Activated CD8-positive, alpha-beta memory T cell treated with anti-CD3 and anti-CD28 coated beads, Interleukin-2, amount 10 ng/mL, durations not matched to agents 7 days and 5 days (primary cell): ENCODE results near the gene C6orf141. TPM values are rescaled to one million over a fixed set of nuclear protein-coding genes. Genes with fewer than 3 reads are reported as not detected.
"Not testable (repeated sequence)": the region's sequence is repeated elsewhere in the genome, so short reads cannot be mapped to it uniquely, and the experiment has no call there.

Experiments used
- ATAC-seq: fragments of 150-1000 bp; cut with Tn5 transposase; one replicate; pipeline ENCODE4 v1.10.0; 2021; ENCODE audit warnings: moderate library complexity
- CTCF ChIA-PET: fragments of 350-600 bp; sonication (Branson Sonifier 250); formaldehyde crosslinking; loops from one replicate; lab custom pipeline; 2021; ENCODE audit warnings: antibody characterized with exemption; lab: Charles Lee
- DNase-seq: peaks from one replicate; pipeline ENCODE4 v3.0.0-alpha.2; 2020
- H3K27ac Mint-ChIP-seq: one replicate; pipeline ENCODE4 v1.8.0; 2021; ENCODE audit warnings: mild to moderate bottlenecking, mixed read lengths
- H3K27me3 Mint-ChIP-seq: one replicate; pipeline ENCODE4 v1.8.0; 2021; ENCODE audit warnings: mixed read lengths
- H3K36me3 Mint-ChIP-seq: one replicate; pipeline ENCODE4 v1.8.0; 2021; ENCODE audit warnings: mild to moderate bottlenecking, mixed read lengths
- H3K4me1 Mint-ChIP-seq: one replicate; pipeline ENCODE4 v1.8.0; 2021; ENCODE audit warnings: mixed read lengths
- H3K4me3 Mint-ChIP-seq: one replicate; pipeline ENCODE4 v1.8.0; 2021; ENCODE audit warnings: mild to moderate bottlenecking, moderate library complexity, mixed read lengths
- H3K9me3 Mint-ChIP-seq: one replicate; pipeline ENCODE4 v1.8.0; 2022; ENCODE audit warnings: low read depth, mixed read lengths
- total RNA-seq, 2 experiments: library from RNA; stranded (reverse); gene quantifications; one replicate each; pipeline ENCODE4 v1.2.3, GENCODE V29; 2021

C6orf141 gene
- total RNA-seq, 2 experiments from 2014 or later: not detected

DNA sequence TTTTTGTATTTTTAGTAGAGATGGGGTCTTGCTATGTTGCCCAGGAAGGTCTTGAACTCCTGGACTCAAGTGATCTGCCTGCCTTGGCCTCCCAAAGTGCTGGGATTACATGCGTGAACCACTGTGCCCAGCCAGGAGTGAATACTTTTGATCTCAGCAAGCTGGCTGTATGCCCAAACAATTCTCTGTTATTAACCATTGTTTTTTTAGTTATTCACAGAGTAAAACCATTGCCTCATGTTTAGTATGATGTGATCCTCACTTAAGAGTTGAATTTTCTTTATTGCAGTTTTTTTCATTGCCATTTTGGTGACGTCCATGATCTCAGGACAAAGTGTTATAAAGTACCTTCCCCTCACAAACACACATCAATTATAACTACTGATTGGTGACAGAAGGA, 14.8 kb downstream of the C6orf141 start:
- H3K4me3 Mint-ChIP-seq: no peak overlapping the region
- no peaks in the 10 kb centered on the region for H3K9me3 Mint-ChIP-seq
- peaks cover 4% of the 10 kb centered on the region for H3K27me3 Mint-ChIP-seq
- peaks cover 5% of the 10 kb centered on the region for H3K4me1 Mint-ChIP-seq
- no peak for ATAC-seq
- DNase-seq: no peak
- no peaks in the 10 kb centered on the region for H3K36me3 Mint-ChIP-seq
- CTCF ChIA-PET: no interaction called here
- no peak overlapping the region for H3K27ac Mint-ChIP-seq

DNA sequence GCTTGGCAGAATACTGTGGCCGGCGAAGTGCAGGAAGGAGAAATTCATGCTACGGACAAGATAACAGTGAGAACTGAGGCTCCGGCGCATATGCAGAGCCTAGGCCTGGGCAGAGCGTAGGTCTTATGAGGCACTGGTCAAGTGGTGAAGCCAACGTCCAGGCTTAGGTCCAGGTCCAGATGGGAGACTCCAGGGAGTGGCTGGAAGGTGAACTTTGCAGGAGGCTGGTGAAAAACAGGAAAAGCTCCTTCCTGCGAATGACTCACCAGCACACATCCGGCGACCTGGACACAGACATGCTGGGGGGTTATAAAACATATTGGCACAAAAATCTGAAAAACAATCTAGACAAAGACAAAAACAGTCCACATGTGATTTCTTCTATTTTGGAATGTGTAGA, 15.4 kb downstream of the C6orf141 start:
- Mint-ChIP-seq H3K27me3 (peaks cover 4% of the 10 kb centered on the region), H3K27ac (no peak overlapping the region), H3K4me3 (no peak overlapping the region), H3K9me3 (no peaks in the 10 kb centered on the region), H3K36me3 (no peaks in the 10 kb centered on the region), H3K4me1 (peaks cover 5% of the 10 kb centered on the region)
- CTCF ChIA-PET: interaction anchor here (0.7 kb wide), 1 partner anchor 34 kb away, joined by 3 read pairs; no protein-coding TSS in a partner anchor
- ATAC-seq (no peak), DNase-seq (no peak)

DNA sequence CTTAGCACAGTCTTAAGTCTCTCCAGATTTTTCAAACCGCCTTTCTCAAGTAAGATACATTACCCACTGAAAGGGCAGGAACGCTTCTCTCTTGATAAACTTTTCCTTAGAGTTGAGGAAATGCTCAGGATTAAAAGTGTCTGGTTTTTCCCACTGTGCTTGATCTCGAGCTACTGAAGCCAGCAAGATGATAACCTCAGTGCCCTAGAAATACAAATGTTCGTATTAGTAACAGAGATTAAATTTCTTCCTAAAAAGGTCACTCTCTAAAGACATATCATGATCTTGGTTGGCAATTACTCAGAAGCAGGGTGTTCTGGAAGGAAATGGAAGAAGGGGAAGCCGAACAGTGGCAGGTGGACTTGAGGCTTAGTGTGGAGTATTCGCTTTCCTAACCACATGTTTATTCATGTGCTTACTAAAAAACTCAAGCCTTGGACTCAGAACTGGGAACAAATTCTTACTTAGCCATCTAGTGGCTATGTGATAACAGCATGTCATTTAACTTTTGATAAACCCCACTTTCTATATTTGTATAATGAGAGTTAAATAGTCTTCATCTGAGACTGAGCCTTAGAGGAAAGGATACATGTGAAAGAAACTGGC, 20.1 kb downstream of the C6orf141 start:
- H3K27ac Mint-ChIP-seq: no peak overlapping the region
- CTCF ChIA-PET: no interaction called here
- H3K9me3 Mint-ChIP-seq: no peaks in the 10 kb centered on the region
- H3K4me1 Mint-ChIP-seq: peaks cover 5% of the 10 kb centered on the region
- ATAC-seq (no peak), DNase-seq (no peak)
- H3K27me3 Mint-ChIP-seq: peaks cover 4% of the 10 kb centered on the region
- H3K36me3 Mint-ChIP-seq: no peaks in the 10 kb centered on the region
- no peak overlapping the region for H3K4me3 Mint-ChIP-seq

DNA sequence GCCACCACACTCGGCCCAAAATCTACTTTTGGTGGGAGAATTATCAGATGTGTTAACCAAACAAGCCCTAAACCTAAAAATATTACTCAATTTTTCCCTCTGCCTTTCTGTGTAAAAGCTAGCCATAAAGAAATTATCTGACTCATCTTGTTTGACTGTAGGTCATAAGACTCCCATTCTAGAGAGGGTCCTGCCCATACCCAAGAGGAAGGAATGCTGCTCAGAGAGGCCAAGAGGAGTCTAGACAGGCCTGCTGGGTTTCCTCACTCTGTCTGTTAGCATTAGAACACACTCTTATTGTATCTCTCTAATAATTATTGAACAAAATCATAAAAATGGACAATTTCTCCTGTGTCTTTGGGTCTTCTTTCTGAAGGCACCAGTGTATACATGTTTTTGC, 26.1 kb downstream of the C6orf141 start:
- ATAC-seq (no peak), DNase-seq (no peak)
- Mint-ChIP-seq H3K9me3 (no peaks in the 10 kb centered on the region), H3K4me3 (no peak overlapping the region), H3K27ac (no peak overlapping the region), H3K4me1 (no peaks in the 10 kb centered on the region), H3K36me3 (no peaks in the 10 kb centered on the region), H3K27me3 (peaks cover 3% of the 10 kb centered on the region)
- CTCF ChIA-PET: no interaction called here

DNA sequence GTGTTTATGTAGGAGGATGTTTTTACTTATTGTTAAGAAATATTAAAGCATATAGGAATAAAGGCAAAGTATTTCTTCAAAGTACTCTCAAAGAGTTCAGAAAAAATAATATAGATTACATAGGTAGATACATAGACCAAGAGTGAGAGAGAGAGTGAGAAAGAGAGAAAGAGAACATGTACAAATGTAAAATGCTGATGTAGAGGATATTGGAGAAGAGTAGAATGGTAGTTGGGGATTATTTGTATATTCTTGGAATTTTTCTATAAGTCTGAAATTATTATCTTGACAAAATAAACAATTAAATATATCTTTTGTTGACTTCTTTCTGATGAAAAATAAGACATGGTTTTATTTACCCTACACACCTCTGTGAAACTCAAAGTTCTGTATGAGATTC, 29.2 kb downstream of the C6orf141 start:
- DNase-seq: no peak
- H3K27me3 Mint-ChIP-seq: peaks cover 3% of the 10 kb centered on the region
- ATAC-seq: no peak
- H3K4me1 Mint-ChIP-seq: no peaks in the 10 kb centered on the region
- H3K27ac Mint-ChIP-seq: no peak overlapping the region
- H3K36me3 Mint-ChIP-seq: no peaks in the 10 kb centered on the region
- no peaks in the 10 kb centered on the region for H3K9me3 Mint-ChIP-seq
- CTCF ChIA-PET: no interaction called here
- no peak overlapping the region for H3K4me3 Mint-ChIP-seq

DNA sequence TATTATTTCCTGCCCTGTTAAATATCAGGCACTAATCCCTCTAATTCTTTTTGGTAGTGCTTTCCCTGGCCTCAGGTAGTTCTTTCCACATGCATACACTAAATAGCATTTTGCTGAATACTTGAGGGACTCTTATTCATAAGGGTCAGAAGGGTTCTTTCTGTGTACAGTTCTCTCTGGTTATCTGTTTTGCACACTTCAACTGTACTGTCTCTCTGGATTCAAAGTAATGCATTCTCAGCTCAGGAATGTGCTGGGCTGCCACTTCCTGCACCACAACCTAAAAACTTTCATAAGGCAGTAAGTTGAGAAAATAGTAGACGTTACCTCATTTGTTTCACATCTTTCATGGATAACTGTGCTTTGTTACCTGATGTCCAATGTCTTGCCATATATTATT, 32.1 kb downstream of the C6orf141 start:
- Mint-ChIP-seq H3K9me3 (no peaks in the 10 kb centered on the region), H3K27me3 (no peaks in the 10 kb centered on the region), H3K36me3 (no peaks in the 10 kb centered on the region), H3K4me1 (no peaks in the 10 kb centered on the region), H3K27ac (no peak overlapping the region), H3K4me3 (no peak overlapping the region)
- DNase-seq (no peak), ATAC-seq (no peak)
- CTCF ChIA-PET: no interaction called here

DNA sequence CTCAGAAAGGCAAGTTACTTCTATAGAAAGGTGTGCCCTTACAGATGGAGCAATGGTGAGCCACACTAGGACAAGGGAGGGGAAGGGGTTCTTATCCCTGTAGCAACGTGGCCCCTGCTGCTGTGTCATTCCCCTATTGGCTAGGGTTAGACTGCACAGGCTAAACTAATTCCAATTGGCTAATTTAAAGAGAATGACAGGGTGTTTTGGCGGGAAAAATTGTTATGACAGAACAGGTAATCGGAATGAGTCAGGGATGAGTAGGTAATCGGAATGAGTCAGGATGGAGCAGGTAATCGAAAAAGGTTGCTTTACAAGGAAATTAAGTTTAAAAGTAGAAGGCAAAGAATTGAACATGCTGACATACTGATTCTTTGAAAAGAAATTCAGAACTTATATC, 36.8 kb downstream of the C6orf141 start:
- H3K36me3 Mint-ChIP-seq, H3K27ac Mint-ChIP-seq, H3K4me3 Mint-ChIP-seq, CTCF ChIA-PET, H3K4me1 Mint-ChIP-seq, H3K9me3 Mint-ChIP-seq, ATAC-seq, DNase-seq, H3K27me3 Mint-ChIP-seq: not testable (repeated sequence)

Other genes with a start within 250 kb of the C6orf141 start
- 10 to 100 TPM; 12.8 to 15.1 TPM for gene MMUT, start 87.4 kb upstream of the C6orf141 start, total RNA-seq
- 10 to 100 TPM; 17.8 to 18.0 TPM for gene CENPQ, start 87.3 kb upstream of the C6orf141 start, total RNA-seq
- gene GLYATL3, start 50.7 kb upstream of the C6orf141 start, total RNA-seq: not detected
- not detected for gene RHAG, start 86.2 kb downstream of the C6orf141 start, total RNA-seq
- not detected for gene CRISP2, start 162.9 kb downstream of the C6orf141 start, total RNA-seq
- not detected for gene CRISP3, start 193.7 kb downstream of the C6orf141 start, total RNA-seq
- gene PGK2, start 236.6 kb downstream of the C6orf141 start, total RNA-seq: not detected